ENCODE measurements around the gene ZNF143. TPM values are rescaled to one million over a fixed set of nuclear protein-coding genes. Genes with fewer than 3 reads are reported as not detected.

The ZNF143 gene
- total RNA-seq, 1 donor from 2014 or later: 19.9 TPM

DNA sequence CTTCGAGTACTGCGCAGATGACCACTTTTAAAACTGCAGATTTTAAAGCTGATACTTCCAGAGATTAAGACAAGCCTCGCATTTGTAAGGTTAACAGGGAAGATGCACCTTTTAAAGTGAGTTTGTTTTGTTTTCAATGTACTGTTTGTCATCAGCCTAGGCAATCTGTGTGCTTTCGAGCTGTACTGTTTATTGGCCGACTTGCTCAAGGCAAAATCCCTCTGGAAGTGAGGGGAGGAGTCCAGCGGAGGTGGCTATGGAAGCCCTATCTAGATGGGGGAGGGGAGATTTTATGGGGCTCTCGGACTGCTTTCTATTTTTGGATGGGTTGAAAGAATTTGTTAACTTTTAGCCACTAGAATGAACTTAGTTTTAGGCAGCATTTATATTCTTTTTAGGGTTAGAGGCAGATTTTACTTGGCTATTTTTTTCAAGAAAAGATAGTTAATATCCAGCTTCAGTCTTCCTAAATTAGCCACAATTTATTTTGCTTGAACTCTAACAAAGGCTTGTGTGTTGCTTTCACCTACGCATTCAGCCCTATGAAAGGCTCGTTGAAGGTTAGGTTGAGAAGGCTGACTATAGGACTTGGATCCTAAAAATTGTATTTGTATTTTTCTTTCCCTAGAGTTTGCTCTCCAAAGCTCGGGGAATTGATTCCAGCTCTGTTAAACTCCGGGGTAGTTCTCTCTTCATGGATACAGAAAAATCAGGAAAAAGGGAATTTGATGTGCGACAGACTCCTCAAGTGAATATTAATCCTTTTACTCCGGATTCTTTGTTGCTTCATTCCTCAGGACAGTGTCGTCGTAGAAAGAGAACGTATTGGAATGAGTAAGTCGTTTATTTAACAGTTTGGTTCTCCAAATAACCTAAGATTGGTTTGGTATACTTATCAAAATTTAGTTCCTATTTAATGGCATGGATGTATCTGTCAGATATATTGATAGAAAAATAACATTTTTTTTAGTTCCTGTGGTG, 114.7 kb downstream of the ZNF143 start:
- peak; percentile 74 for DNase-seq (ENCODE audit: low spot score)

DNA sequence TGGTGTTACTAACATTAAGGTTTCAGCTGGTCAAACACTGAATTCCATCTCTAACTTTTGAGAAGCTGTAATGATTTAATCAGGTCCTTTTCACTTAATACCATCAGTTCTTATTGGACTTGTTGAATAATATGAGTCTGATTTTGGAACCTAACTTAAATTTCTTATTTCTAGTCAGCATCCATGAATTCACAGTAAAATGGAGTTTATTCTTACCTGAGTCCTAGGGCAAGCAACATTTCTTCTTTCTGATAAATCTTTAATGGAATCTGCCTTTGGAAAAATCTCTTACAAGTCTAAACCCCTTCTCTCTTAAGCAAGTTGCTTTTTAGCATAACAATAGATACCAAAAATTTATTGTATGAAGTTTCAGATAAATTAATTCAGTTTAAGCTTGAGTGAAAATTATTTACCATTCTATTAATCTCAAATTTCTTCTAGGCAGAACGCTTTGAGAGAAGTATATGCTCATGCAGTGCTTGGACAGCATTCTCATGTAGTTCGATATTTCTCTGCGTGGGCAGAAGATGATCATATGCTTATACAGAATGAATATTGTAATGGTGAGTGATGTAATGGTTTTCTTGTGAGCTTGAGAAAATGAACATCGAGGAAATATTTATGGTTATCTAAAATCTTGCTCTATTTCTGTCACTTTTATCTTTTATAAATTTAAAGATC, 116.0 kb downstream of the ZNF143 start:
- DNase-seq (ENCODE audit: low spot score): no peak

DNA sequence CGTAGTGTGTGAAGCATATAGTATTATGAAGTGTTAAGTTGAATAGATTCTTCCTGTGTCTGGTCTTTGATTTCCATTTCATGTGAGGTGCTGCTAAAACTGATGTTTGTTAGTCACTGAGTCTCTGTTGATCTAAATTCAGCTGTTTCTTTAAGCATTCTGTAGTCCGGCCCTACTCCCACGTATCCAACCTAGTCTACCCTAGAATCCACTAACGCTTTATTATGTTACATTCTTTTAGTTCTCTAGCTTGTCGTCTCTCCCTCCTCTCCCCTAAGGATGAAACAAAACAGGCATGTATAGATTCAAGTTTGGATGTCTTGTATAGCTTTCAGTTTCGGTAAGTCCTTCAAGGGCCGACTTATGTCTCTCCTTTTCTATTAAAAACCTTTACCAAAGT, 116.7 kb downstream of the ZNF143 start:
- DNase-seq (ENCODE audit: low spot score): no peak

Other genes with a start within 250 kb of the ZNF143 start
- 75.0 TPM for gene DENND5A, start 195.7 kb upstream of the ZNF143 start, total RNA-seq
- gene TMEM41B, start 146.4 kb upstream of the ZNF143 start, total RNA-seq: 37.0 TPM
- 124 TPM for gene IPO7, start 76.4 kb upstream of the ZNF143 start, total RNA-seq
- gene WEE1, start 112.7 kb downstream of the ZNF143 start, total RNA-seq: 65.3 TPM
- 49.0 TPM for gene SWAP70, start 203.1 kb downstream of the ZNF143 start, total RNA-seq